ENCODE results near the gene ARHGAP44.

GRCh38 chr17:12928736-12929135 lies 139.4 kb downstream of the ARHGAP44 start:
- TF ChIP-seq SP1 (IDR thresholded peaks at IDR 0.05) (no peak), HDGF (IDR thresholded peaks at IDR 0.05; ENCODE audit: borderline replicate concordance) (no peak), SUZ12 (IDR thresholded peaks at IDR 0.05) (no peak), L3MBTL2 (conservative IDR thresholded peaks at IDR 0.05) (no peak), ARNT (IDR thresholded peaks at IDR 0.05) (no peak), FOXK2 (IDR thresholded peaks at IDR 0.05) (no peak), ELF4 (IDR thresholded peaks at IDR 0.05) (no peak), NFRKB (IDR thresholded peaks at IDR 0.05) (no peak), LEF1 (IDR thresholded peaks at IDR 0.05; ENCODE audit: borderline replicate concordance) (no peak)

Measured in HEK293T (cell line).